Smooth muscle cell (in vitro differentiated cells): ENCODE results near the gene SCAMP3. TPM values are rescaled to one million over a fixed set of nuclear protein-coding genes. Genes with fewer than 3 reads are reported as not detected.

Experiments
- DNase-seq: peaks from one replicate; lab custom pipeline; 2025; ENCODE audit not compliant: unreplicated experiment; lab: John Stamatoyannopoulos, UW
- H2AFZ ChIP-seq: fragments of 200-600 bp; sonication (generic); 2 replicates; pipeline ENCODE4 v1.6.0; 2016; ENCODE audit warnings: antibody characterized with exemption, low read depth, mild to moderate bottlenecking
- H3F3A ChIP-seq: fragments of 200-600 bp; sonication (generic); 2 replicates; pipeline ENCODE4 v1.6.0; 2017; ENCODE audit warnings: antibody characterized with exemption, low read depth
- H3K27ac ChIP-seq: fragments of 200-600 bp; sonication (generic); 2 replicates; pipeline ENCODE4 v1.5.1; 2016; ENCODE audit warnings: low read depth, mild to moderate bottlenecking
- H3K27me3 ChIP-seq: fragments of 200-600 bp; sonication (generic); 2 replicates; pipeline ENCODE4 v1.6.1; 2016; ENCODE audit warnings: low read depth, mild to moderate bottlenecking
- H3K36me3 ChIP-seq: fragments of 200-600 bp; sonication (generic); 2 replicates; pipeline ENCODE4 v1.5.1; 2016; ENCODE audit warnings: low read depth
- H3K4me1 ChIP-seq: fragments of 200-600 bp; sonication (generic); 2 replicates; pipeline ENCODE4 v1.5.1; 2016; ENCODE audit warnings: low read depth
- H3K4me2 ChIP-seq: fragments of 200-600 bp; sonication (generic); 2 replicates; pipeline ENCODE4 v1.6.0; 2016; ENCODE audit warnings: mild to moderate bottlenecking
- H3K4me3 ChIP-seq: fragments of 200-600 bp; sonication (generic); 2 replicates; pipeline ENCODE4 v1.5.1; 2016; ENCODE audit warnings: mild to moderate bottlenecking
- H3K79me2 ChIP-seq: fragments of 200-600 bp; sonication (generic); 2 replicates; pipeline ENCODE4 v1.6.0; 2016; ENCODE audit warnings: low read depth, mild to moderate bottlenecking
- H3K9ac ChIP-seq: fragments of 200-600 bp; sonication (generic); 2 replicates; pipeline ENCODE4 v1.6.0; 2016; ENCODE audit warnings: low read depth
- H3K9me3 ChIP-seq: fragments of 200-600 bp; sonication (generic); replicated peaks from 2 replicates; pipeline ENCODE4 v1.5.1; 2016; ENCODE audit warnings: low read depth
- H4K20me1 ChIP-seq: fragments of 200-600 bp; sonication (generic); 2 replicates; pipeline ENCODE4 v1.6.0; 2016; ENCODE audit warnings: low read depth
- WGBS: methylation state at CpG from one replicate; pipeline ENCODE4 v1.1.7; 2016; ENCODE audit warnings: low lambda C conversion rate; 5-methylcytosine and 5-hydroxymethylcytosine counted together
- polyA plus RNA-seq: library from polyadenylated mRNA; unstranded; fragments of >200 nt; fragmentation: Nextera tagmentation; extraction: Ambion mirVana; gene quantifications from 2 replicates; pipeline ENCODE4 v1.2.1, GENCODE V29; 2016
- total RNA-seq: library from RNA; depleted of rRNA; stranded (reverse); fragments of >200 nt; gene quantifications from 2 replicates; pipeline ENCODE4 v1.2.3, GENCODE V29; 2014
- TF ChIP-seq, protein P1 (sequence below): fragments of 200-600 bp; sonication (generic); IDR thresholded peaks from 2 replicates; pipeline ENCODE4 v1.5.1; 2017; ENCODE audit warnings: borderline replicate concordance, mild to moderate bottlenecking, antibody characterized with exemption; ENCODE audit not compliant: insufficient read depth, poor library complexity, severe bottlenecking

SCAMP3 gene
- total and polyA plus RNA-seq, 2 experiments from 2014 or later: 51.4 to 118 TPM

DNA sequence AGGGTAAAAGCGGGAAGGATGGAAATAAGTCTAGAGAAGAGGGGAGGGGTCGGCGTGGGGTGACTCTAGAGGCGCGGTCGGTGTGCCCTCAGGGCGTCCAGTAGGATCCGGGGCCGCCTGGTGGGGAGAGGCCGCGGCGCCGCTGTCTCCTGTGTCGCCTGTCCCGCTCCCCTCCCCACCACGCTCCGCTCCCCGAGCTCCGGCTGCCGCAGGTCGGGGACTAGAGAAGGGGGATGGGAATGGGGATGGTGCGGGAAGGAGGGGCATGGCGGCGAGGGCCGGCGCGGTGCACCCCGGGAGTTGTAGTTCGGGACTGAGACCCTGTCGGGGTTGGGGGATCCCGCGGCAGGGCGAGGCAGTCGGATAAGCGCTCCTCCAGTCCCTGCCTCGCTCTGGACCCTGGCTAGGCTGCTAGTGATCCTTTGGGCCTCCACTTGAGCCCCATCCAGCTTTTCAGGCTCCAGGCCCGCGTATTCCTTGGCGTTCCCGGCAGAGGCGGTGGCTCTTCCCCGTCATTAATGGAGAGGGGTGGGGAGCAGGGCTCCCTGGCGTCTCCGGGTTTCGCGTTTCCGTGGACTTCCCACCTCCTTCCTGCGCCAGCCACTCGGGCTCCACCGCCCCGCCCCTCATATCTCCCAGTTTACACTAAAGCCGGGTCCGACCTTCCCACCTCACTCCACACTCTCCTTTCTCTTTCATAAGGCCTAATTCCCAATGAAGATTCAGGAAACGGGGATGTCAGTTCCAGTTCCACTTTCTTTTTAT is 6.7 kb downstream of the SCAMP3 start, which contains the start of gene ENTREP3:
ENTREP3 (minus strand) TSS at position 241 of the 765 bp plus-strand sequence. CDS start 606 bp downstream, outside the sequence.
- peaks cover 12% of the 10 kb centered on the region for H3K79me2 ChIP-seq
- TF ChIP-seq, protein P1, sequence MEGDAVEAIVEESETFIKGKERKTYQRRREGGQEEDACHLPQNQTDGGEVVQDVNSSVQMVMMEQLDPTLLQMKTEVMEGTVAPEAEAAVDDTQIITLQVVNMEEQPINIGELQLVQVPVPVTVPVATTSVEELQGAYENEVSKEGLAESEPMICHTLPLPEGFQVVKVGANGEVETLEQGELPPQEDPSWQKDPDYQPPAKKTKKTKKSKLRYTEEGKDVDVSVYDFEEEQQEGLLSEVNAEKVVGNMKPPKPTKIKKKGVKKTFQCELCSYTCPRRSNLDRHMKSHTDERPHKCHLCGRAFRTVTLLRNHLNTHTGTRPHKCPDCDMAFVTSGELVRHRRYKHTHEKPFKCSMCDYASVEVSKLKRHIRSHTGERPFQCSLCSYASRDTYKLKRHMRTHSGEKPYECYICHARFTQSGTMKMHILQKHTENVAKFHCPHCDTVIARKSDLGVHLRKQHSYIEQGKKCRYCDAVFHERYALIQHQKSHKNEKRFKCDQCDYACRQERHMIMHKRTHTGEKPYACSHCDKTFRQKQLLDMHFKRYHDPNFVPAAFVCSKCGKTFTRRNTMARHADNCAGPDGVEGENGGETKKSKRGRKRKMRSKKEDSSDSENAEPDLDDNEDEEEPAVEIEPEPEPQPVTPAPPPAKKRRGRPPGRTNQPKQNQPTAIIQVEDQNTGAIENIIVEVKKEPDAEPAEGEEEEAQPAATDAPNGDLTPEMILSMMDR: no peak
- peak within 1 kb of the TSS; percentile 60 for H3K27ac ChIP-seq
- DNase-seq: peak; percentile 85
- WGBS: 4% methylated on average over 22 of the region's 54 CpGs
- no peaks in the 10 kb centered on the region for H4K20me1 ChIP-seq
- H3K4me3 ChIP-seq: peak within 1 kb of the TSS; percentile 89
- peak within 1 kb of the TSS; percentile 69 for H2AFZ ChIP-seq
- H3K9ac ChIP-seq: peak within 1 kb of the TSS; percentile 77
- peaks cover 15% of the 10 kb centered on the region for H3F3A ChIP-seq
- H3K9me3 ChIP-seq: no peaks in the 10 kb centered on the region
- peaks cover 23% of the 10 kb centered on the region for H3K4me1 ChIP-seq
- peak within 1 kb of the TSS; percentile 100 for H3K4me2 ChIP-seq
- no peaks in the 10 kb centered on the region for H3K27me3 ChIP-seq
- no peaks in the 10 kb centered on the region for H3K36me3 ChIP-seq

DNA sequence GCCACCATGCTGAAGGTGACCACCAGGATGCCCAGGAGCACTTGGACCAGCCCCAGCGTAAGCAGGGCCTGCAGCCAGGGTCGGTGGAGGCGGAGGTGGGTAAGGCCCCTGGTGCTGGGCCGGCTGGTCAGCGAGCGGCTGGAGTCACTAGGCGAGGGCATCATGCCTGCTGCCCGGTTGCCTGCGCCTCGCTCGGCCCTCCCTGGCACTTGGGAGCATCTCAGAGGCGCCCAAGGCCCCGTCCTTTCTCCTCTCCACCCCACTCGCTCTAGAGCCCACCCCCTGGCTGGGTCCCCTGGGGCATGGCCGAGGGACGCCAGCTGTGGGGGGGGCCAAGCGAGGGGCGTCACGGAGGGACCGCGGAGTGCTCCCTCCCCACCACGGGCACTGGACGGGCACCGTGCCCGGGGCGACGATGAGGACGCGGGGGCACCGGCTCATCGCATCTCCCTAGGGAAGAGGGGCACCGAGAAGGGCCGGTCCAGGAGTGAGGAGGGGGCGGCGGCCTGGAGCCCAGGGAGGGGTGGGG is 7.4 kb downstream of the SCAMP3 start:
- Histone ChIP-seq H3K27ac (peak overlapping the region; percentile 60), H3K4me3 (peak overlapping the region; percentile 89), H4K20me1 (no peaks in the 10 kb centered on the region), H3K36me3 (no peaks in the 10 kb centered on the region), H3K9ac (peak overlapping the region; percentile 77), H3K9me3 (no peaks in the 10 kb centered on the region), H3K79me2 (peaks cover 8% of the 10 kb centered on the region), H3K27me3 (no peaks in the 10 kb centered on the region), H3K4me2 (peak overlapping the region; percentile 100), H3F3A (peaks cover 15% of the 10 kb centered on the region), H2AFZ (peak overlapping the region; percentile 69), H3K4me1 (peaks cover 23% of the 10 kb centered on the region)
- TF ChIP-seq, protein P1: no peak
- no peak for DNase-seq
- WGBS: 16% methylated on average over 8 of the region's 35 CpGs

- no peak overlapping the region for H2AFZ ChIP-seq
- no peaks in the 10 kb centered on the region for H4K20me1 ChIP-seq
- H3K36me3 ChIP-seq: no peaks in the 10 kb centered on the region
- peaks cover 15% of the 10 kb centered on the region for H3F3A ChIP-seq
- no peak overlapping the region for H3K27ac ChIP-seq
- WGBS: 68% methylated on average over 12 of the region's 12 CpGs
- no peak for DNase-seq
- peak overlapping the region; percentile 100 for H3K4me2 ChIP-seq
- peaks cover 23% of the 10 kb centered on the region for H3K4me1 ChIP-seq
- no peaks in the 10 kb centered on the region for H3K27me3 ChIP-seq
- no peaks in the 10 kb centered on the region for H3K9me3 ChIP-seq
- peaks cover 8% of the 10 kb centered on the region for H3K79me2 ChIP-seq
- H3K9ac ChIP-seq: no peak overlapping the region
- H3K4me3 ChIP-seq: peak overlapping the region; percentile 89
- TF ChIP-seq, protein P1: no peak
These were observed 7.9 kb downstream of the SCAMP3 start for GRCh38 chr1:155254228-155254713.
